GM18861 (cell line): Measurements from ENCODE around the gene COA3.

Source experiments
- ATAC-seq: cut with Tn5 transposase; IDR thresholded peaks from one replicate; pipeline ENCODE4 v1.9.1; 2021; ENCODE audit not compliant: unreplicated experiment

COA3 gene

GRCh38 chr17:42798383-42799380 lies at the start of gene COA3, which contains the start of gene CNTD1:
Gene COA3, minus strand, starts transcription at chr17:42798704. Its CDS starts 23 bp downstream, at chr17:42798681.
Gene CNTD1, plus strand, starts transcription at chr17:42798861. Its CDS starts 207 bp downstream, at chr17:42799068.
- peak; percentile 70 for ATAC-seq

- ATAC-seq = no peak
These were observed 49.6 kb upstream of the COA3 start for GRCh38 chr17:42848093-42848492.

- no peak for ATAC-seq
These were observed 48.2 kb upstream of the COA3 start for GRCh38 chr17:42846594-42847280.

- no peak for ATAC-seq
These were observed 47.6 kb upstream of the COA3 start for GRCh38 chr17:42845918-42846593.

GRCh38 chr17:42845556-42845917 lies 47.0 kb upstream of the COA3 start:
- ATAC-seq = no peak

- no peak for ATAC-seq
These were observed 46.5 kb upstream of the COA3 start for GRCh38 chr17:42844761-42845555.

GRCh38 chr17:42844271-42844670 lies 45.8 kb upstream of the COA3 start, which contains the start of gene AOC2:
Gene AOC2, plus strand, starts transcription at chr17:42844580. Its CDS starts 47 bp downstream, at chr17:42844627.
- no peak for ATAC-seq

- no peak for ATAC-seq
These were observed 44.9 kb upstream of the COA3 start for GRCh38 chr17:42843358-42843934.

- ATAC-seq = no peak
These were observed 43.6 kb upstream of the COA3 start for GRCh38 chr17:42841975-42842685.

- no peak for ATAC-seq
These were observed 37.2 kb upstream of the COA3 start for GRCh38 chr17:42835732-42836131.

- ATAC-seq = no peak
These were observed 35.4 kb upstream of the COA3 start for GRCh38 chr17:42833767-42834422.

GRCh38 chr17:42832934-42833766 lies 34.6 kb upstream of the COA3 start, which contains the start of gene PSME3:
Gene PSME3, plus strand, starts transcription at chr17:42833397. Its CDS starts 235 bp downstream, at chr17:42833632.
- ATAC-seq = peak; percentile 83

- ATAC-seq = no peak
These were observed 33.9 kb upstream of the COA3 start for GRCh38 chr17:42832213-42832933.

- ATAC-seq = no peak
These were observed 32.5 kb upstream of the COA3 start for GRCh38 chr17:42830971-42831370.

- ATAC-seq = no peak
These were observed 29.0 kb upstream of the COA3 start for GRCh38 chr17:42827472-42827871.

GRCh38 chr17:42821176-42821575 lies 22.7 kb upstream of the COA3 start:
- no peak for ATAC-seq

- no peak for ATAC-seq
These were observed 21.5 kb upstream of the COA3 start for GRCh38 chr17:42819939-42820535.
